Type B pancreatic cell (in vitro differentiated cells): ENCODE measurements around the gene GSTT2B. TPM values are rescaled to one million over a fixed set of nuclear protein-coding genes. Genes with fewer than 3 reads are reported as not detected.
"Not testable (repeated sequence)": the region's sequence is repeated elsewhere in the genome, so short reads cannot be mapped to it uniquely, and the experiment has no call there.

Experiments used
- DNase-seq: peaks from one replicate; pipeline ENCODE4 v3.0.0; 2021; ENCODE audit warnings: mixed read lengths; ENCODE audit not compliant: unreplicated experiment; ENCODE audit errors: extremely low spot score
- H3K27ac Mint-ChIP-seq: 2 replicates; pipeline ENCODE4 v1.8.0; 2021; ENCODE audit warnings: mild to moderate bottlenecking, mixed read lengths
- H3K27me3 Mint-ChIP-seq: 2 replicates; pipeline ENCODE4 v1.8.0; 2021; ENCODE audit warnings: mixed read lengths
- H3K36me3 Mint-ChIP-seq: 2 replicates; pipeline ENCODE4 v1.8.0; 2021; ENCODE audit warnings: mixed read lengths
- H3K4me1 Mint-ChIP-seq: one replicate; pipeline ENCODE4 v1.8.0; 2021; ENCODE audit warnings: mixed read lengths; ENCODE audit not compliant: unreplicated experiment
- H3K4me3 Mint-ChIP-seq: 2 replicates; pipeline ENCODE4 v1.8.0; 2021; ENCODE audit warnings: mild to moderate bottlenecking, mixed read lengths
- H3K9me3 Mint-ChIP-seq: 2 replicates; pipeline ENCODE4 v1.8.0; 2021; ENCODE audit warnings: mixed read lengths
- CTCF ChIP-seq: fragments of 200-600 bp; sonication (generic); conservative IDR thresholded peaks from 2 replicates; pipeline ENCODE4 v1.5.0; 2021; ENCODE audit warnings: antibody characterized with exemption, mild to moderate bottlenecking
- long read RNA-seq: library from polyadenylated mRNA; unstranded; transcript quantifications from one replicate; pipeline ENCODE4 v2.0.0, GENCODE V29; 2020
- total RNA-seq: library from RNA; stranded (reverse); gene quantifications from 2 replicates; pipeline ENCODE4 v1.2.1, GENCODE V29; 2021; ENCODE audit warnings: low replicate concordance

GSTT2B gene
- 0.50 TPM in 1 of 2 replicates, not detected in the other for total RNA-seq
- long read RNA-seq, result 0 reads

GRCh38 chr22:23961084-23961771, at the start of gene GSTT2B:
TSS of gene GSTT2B (minus strand) at chr22:23961195. CDS start at chr22:23961131, 64 bp downstream.
- H3K4me1 Mint-ChIP-seq, DNase-seq, H3K4me3 Mint-ChIP-seq, H3K36me3 Mint-ChIP-seq, H3K27me3 Mint-ChIP-seq, H3K27ac Mint-ChIP-seq, H3K9me3 Mint-ChIP-seq: not testable (repeated sequence)

DNA sequence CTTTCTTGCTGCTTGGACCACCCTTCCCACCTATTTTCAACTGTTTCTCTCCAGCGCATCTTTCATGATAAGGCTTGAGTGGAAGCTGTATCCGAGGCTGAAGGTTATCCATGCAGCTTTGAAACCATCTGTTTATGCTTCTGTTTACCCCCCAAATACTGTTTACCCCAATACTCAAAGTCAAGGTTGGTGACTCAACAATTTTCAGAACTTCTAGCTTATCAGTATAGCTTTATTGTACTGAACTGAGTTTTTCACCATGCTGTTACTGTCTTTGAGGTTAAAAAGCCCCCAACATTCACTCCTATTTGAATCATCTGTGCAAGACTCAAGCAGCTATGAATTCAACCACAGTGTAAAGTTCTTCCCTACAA, 49.0 kb upstream of the GSTT2B start:
- DNase-seq, result no peak
- Mint-ChIP-seq H3K27ac (peak overlapping the region; percentile 91), H3K27me3 (no peaks in the 10 kb centered on the region), H3K4me3 (peak overlapping the region; percentile 76), H3K9me3 (no peaks in the 10 kb centered on the region), H3K4me1 (peaks cover 15% of the 10 kb centered on the region), H3K36me3 (peaks cover 4% of the 10 kb centered on the region)
- no peak for TF ChIP-seq CTCF

DNA sequence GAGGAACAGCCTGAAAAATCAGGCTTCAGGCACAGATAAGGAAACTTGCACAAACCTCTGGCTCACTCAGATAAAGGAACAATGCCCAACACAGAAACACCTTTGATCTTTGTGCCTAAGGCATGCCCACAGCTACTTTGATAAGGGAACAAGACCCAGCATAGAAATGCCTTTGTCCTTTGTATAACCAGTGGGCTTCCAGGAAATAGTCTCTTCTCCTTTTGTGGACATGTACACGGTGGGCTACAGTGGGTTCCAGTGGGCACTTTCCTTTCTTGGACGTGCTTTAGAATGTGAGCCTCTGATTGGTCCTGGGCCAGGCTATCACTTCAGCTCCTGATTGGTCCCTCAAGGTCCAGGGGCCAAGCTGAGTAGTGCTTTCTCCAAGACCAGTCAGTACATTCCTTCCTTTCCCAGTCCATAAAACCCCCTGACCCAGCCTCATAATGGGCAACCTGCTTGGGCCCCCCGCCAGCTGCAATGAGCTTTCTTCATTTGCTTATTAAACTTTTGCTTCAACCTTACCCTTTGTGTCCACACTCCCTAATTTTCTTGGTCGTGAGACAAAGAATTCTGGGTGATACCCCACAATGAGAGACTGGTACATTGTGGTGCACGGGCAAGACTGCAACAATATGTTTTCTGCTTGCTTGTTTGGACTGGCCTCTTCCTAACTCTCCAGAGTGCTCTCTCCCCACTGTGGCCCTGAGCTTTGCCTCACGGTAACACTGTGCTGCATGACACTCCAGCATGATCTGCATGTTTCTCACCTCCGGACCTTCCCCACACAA, 48.4 kb upstream of the GSTT2B start:
- Mint-ChIP-seq H3K4me3 (no peak overlapping the region), H3K27ac (peak overlapping the region; percentile 2), H3K27me3 (no peaks in the 10 kb centered on the region), H3K36me3 (peaks cover 4% of the 10 kb centered on the region), H3K9me3 (no peaks in the 10 kb centered on the region), H3K4me1 (peaks cover 12% of the 10 kb centered on the region)
- DNase-seq, result no peak
- no peak for TF ChIP-seq CTCF

DNA sequence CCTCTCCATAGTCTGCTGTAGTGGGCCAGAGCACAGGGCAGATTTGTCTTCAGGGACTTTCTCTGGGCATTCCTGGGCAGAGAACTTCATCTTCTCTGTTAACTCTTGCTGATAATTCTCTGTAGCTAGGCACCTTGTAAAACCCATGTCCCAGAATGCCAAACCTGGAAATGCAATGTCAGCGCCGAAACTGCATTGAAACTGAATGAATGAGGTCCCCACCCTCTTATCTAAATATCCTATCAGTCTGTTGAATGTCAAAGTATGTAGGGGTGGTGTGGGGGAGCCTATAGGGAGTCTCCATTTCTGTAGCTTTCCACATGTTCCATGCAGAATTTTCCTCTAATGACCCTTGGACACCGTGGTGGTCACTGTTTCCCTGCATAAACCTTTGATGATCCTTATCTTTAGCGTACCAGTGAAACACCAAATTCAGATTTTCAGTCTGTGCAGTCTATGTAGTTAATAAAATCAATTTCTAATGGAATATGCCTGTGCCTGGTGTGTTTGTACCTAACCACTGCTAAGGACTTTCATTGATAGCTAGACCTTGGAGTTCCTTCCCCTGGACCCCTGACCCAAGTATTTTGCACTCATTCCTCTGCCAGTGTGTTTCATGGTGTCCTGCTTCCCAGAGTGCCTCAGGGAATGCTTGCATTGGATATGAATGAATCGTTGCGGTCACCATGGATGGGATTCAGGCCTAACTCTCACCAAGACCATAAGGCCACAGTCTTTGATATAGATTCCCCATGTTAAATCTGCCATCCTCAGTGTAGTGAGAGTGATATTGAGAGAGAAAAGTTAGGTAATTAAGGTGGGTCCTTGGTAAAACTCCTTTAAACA, 47.6 kb upstream of the GSTT2B start:
- peaks cover 9% of the 10 kb centered on the region for H3K4me1 Mint-ChIP-seq
- TF ChIP-seq CTCF, result no peak
- no peaks in the 10 kb centered on the region for H3K9me3 Mint-ChIP-seq
- peaks cover 2% of the 10 kb centered on the region for H3K36me3 Mint-ChIP-seq
- H3K27ac Mint-ChIP-seq, result peak overlapping the region; percentile 2
- no peaks in the 10 kb centered on the region for H3K27me3 Mint-ChIP-seq
- H3K4me3 Mint-ChIP-seq, result no peak overlapping the region
- no peak for DNase-seq

DNA sequence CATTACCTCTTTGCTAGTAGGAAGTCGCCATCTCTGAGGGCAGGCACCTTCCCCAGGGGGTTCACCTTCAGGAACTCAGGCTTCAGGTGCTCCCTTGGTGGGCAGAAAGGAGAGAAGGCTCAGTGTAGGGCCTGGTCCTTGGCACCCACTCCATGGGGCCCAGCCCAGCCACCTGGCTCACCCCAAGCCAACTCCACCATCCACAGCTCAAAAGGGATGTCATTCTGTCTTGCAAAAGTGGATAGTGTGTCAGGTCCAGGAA, 47.0 kb upstream of the GSTT2B start:
- H3K4me1 Mint-ChIP-seq, result peaks cover 10% of the 10 kb centered on the region
- H3K27ac Mint-ChIP-seq, result no peak overlapping the region
- no peaks in the 10 kb centered on the region for H3K9me3 Mint-ChIP-seq
- no peak for TF ChIP-seq CTCF
- DNase-seq, result no peak
- H3K4me3 Mint-ChIP-seq, result no peak overlapping the region
- H3K27me3 Mint-ChIP-seq, result no peaks in the 10 kb centered on the region
- no peaks in the 10 kb centered on the region for H3K36me3 Mint-ChIP-seq
